SH-SY5Y (cell line): ENCODE measurements around the gene POLRMT.

Experiments
- GATA2 ChIP-seq: IDR thresholded peaks from 2 replicates; pipeline ENCODE4 v1.6.1; 2011; ENCODE audit warnings: mild to moderate bottlenecking, low read depth, low read length
- GATA3 ChIP-seq: IDR thresholded peaks from 2 replicates; pipeline ENCODE4 v1.6.1; 2011; ENCODE audit warnings: low read depth, mild to moderate bottlenecking, low read length, moderate library complexity

DNA sequence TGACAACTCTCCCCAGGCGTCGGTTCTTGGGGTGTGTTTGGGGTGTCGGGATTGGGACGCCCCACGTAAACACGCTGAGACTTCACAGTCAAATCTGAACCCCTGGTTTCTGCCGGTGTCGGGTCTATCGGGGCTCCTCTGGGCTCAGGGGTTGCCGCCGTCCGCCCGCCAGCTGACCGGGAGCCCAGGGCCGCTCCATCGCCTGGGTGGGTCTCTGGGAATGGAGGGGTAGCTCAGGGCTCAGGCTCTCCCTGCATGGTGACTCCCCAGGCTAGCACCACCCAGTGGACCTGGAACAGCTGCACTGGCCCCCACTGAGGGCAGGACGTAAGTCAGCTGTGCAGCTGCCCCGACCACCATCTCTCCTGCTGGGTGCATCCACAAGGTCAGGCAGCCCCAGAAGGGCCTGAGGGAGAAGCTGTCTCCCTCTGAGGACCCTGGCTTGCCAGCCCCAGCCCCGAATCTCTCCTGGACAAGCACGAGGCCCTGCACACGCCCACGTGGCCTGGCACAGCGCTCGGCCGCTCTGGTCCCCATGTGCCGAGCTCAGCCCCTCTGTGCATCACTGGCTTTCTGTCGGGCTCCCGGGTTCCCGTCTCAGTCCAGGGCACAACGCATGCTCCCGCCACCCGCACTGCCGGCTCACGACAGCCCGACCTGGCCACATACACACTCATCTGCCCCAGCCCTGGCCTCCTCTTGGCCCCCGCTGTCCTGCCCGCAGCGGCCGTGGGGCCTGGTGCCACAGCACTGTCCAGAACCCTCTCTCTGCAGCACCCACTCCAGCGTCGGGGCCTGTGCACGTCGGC is 23.6 kb upstream of the POLRMT start:
- no peak for TF ChIP-seq GATA3
- TF ChIP-seq GATA2, result no peak
